Measurements from ENCODE around the gene SGCD.
"Not testable (repeated sequence)": the region's sequence is repeated elsewhere in the genome, so short reads cannot be mapped to it uniquely, and the experiment has no call there.

SGCD gene

GRCh38 chr5:156587012-156587411 lies 260.0 kb downstream of the SGCD start:
- no peak for FAIRE-seq

GRCh38 chr5:156588306-156588705 lies 261.3 kb downstream of the SGCD start:
- FAIRE-seq: no peak

- FAIRE-seq: no peak
Observed at GRCh38 chr5:156589104-156589945, 262.4 kb downstream of the SGCD start.

- FAIRE-seq: no peak
Observed at GRCh38 chr5:156589946-156590216, 262.9 kb downstream of the SGCD start.

- FAIRE-seq: no peak
Observed at GRCh38 chr5:156590978-156591377, 264.0 kb downstream of the SGCD start.

GRCh38 chr5:156591631-156592030 lies 264.7 kb downstream of the SGCD start:
- no peak for FAIRE-seq

- no peak for FAIRE-seq
Observed at GRCh38 chr5:156593546-156593945, 266.6 kb downstream of the SGCD start.

GRCh38 chr5:156594406-156594805 lies 267.4 kb downstream of the SGCD start:
- no peak for FAIRE-seq

- FAIRE-seq: no peak
Observed at GRCh38 chr5:156595132-156595787, 268.3 kb downstream of the SGCD start.

- FAIRE-seq: no peak
Observed at GRCh38 chr5:156597276-156597675, 270.3 kb downstream of the SGCD start.

GRCh38 chr5:156598964-156599363 lies 272.0 kb downstream of the SGCD start:
- FAIRE-seq: no peak

GRCh38 chr5:156610582-156610981 lies 283.6 kb downstream of the SGCD start:
- not testable (repeated sequence) for FAIRE-seq

- no peak for FAIRE-seq
Observed at GRCh38 chr5:156615901-156616300, 288.9 kb downstream of the SGCD start.

GRCh38 chr5:156617426-156617825 lies 290.5 kb downstream of the SGCD start:
- FAIRE-seq: no peak

GRCh38 chr5:156618601-156619000 lies 291.6 kb downstream of the SGCD start:
- no peak for FAIRE-seq

- FAIRE-seq: no peak
Observed at GRCh38 chr5:156621719-156622118, 294.8 kb downstream of the SGCD start.

GRCh38 chr5:156623381-156624040 lies 296.5 kb downstream of the SGCD start:
- no peak for FAIRE-seq

GRCh38 chr5:156624686-156625085 lies 297.7 kb downstream of the SGCD start:
- no peak for FAIRE-seq

- no peak for FAIRE-seq
Observed at GRCh38 chr5:156628421-156628820, 301.5 kb downstream of the SGCD start.

GRCh38 chr5:156631005-156631404 lies 304.0 kb downstream of the SGCD start:
- FAIRE-seq: no peak

- FAIRE-seq: no peak
Observed at GRCh38 chr5:156634301-156634700, 307.3 kb downstream of the SGCD start.

- FAIRE-seq: no peak
Observed at GRCh38 chr5:156640691-156641241, 313.8 kb downstream of the SGCD start.

- FAIRE-seq: no peak
Observed at GRCh38 chr5:156641686-156642085, 314.7 kb downstream of the SGCD start.

GRCh38 chr5:156647034-156647451 lies 320.1 kb downstream of the SGCD start:
- FAIRE-seq: no peak
